HT-29 (cell line): ENCODE data around the gene PREX1. TPM values are rescaled to one million over a fixed set of nuclear protein-coding genes. Genes with fewer than 3 reads are reported as not detected.

Source experiments
- DNase-seq: peaks from one replicate; pipeline ENCODE4 v3.0.0-alpha.2; 2015; ENCODE audit warnings: low spot score
- total RNA-seq: library from RNA; depleted of rRNA; stranded (reverse); fragments of >200 nt; shearing (Covaris generic); gene quantifications from 2 replicates; pipeline ENCODE4 v1.2.3, GENCODE V29; 2014; rRNA removed

Gene PREX1
- total RNA-seq, 1 experiment from 2014 or later: 0.31 TPM

DNA sequence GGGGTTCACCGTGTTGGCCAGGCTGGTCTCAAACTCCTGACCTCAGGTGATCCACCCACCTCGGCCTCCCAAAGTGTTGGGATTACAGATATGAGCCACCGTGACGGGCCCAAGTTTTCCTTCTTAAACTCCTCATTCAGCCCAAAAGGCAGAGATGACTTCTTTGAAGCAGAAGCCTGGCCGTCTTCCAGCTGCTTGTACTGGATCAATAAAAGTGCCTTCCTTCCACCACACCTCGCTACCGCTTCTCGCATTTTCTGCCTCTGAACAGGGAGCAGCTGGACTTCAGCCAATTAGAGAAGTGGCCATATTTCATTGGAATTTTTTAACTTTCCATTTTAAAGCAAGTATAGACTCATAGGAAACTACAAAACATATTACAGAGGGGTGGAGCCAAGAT lies 241.1 kb downstream of the PREX1 start:
- peak; percentile 35 for DNase-seq

DNA sequence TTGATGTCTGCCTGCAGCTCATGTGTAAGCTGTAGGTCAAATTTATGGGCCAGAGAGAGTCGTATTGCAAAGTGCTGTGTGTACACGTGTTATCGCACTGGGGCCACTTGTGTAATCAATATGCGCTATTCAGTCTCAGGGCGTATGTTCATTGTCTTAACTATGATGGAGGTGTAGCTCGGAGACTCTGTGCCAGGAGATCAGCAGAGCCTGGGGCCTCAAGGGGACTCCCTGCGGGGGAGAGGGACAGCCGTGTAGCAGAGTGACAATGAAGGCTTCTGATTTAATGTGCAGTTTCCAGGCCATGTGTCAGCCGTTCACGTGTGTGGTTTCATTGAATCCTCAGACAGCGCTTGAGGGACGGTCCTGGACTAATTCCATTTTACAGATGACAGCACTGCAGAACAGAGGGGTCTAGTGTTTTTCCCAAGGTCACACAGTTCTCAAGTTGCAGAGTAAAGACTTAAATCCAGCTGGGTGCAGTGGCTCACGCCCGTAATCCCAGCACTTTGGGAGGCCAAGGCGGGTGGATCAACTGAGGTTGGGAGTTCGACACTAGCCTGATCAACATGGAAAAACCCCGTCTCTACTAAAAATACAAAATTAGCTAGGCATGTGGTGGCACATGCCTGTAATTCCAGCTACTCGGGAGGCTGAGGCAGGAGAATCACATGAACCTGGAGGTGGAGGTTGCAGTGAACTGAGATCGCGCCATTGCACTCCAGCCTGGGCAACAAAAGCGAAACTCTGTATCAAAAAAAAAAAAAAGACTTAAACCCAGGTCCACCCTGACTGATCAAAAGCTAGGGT lies 242.5 kb downstream of the PREX1 start:
- DNase-seq: no peak

DNA sequence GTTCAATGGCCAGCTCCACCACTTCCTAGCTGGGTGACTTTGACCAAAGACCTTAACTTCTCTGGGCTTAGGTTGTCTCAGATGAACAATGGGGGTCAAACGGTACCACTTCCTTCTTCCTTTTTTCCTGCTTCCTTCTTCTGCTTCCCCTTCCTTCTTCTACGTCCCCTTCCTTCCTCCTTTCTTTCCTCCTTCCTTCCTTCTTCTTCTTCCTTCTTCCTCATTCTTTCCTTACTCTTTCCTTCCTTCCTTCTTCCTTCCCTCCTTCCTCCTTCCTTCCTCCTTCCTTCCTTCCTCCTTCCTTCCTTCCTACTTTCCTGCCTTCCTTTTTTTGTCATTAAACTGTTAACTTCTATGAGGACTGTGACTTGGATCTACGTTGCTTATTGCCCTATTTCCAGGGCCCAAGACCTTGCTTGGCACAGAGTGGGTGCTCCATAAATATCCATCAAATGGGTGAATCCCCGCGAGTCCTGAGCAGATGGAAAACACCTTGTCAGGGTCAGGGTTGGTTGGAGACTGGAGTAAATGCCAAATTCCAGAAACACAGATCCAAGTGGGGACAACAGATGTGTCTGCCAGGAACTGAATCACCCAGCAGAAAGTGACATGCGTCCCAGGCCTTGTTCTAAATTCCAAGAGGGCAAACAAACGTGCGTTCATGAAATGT lies 243.3 kb downstream of the PREX1 start:
- DNase-seq: no peak

DNA sequence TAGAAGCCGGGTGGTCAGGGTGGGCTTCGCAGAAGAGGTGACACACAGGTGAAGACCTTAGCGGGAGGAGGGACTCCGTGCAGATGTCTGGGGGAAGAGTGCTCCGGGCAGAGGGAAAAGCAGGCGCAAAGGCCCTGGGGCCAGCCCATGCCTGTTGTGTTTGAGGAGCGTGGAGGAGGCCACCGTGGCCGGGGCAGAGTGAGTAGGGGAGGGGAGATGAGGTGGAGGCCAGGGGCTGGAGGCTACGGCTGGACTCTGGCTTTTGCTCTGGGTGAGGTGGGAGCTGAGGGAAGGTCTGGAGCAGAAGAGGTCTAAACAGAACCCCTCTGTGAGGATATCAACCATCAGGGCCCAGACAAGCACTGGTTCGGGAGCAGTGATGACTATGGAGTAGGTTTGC lies 244.0 kb downstream of the PREX1 start:
- no peak for DNase-seq

DNA sequence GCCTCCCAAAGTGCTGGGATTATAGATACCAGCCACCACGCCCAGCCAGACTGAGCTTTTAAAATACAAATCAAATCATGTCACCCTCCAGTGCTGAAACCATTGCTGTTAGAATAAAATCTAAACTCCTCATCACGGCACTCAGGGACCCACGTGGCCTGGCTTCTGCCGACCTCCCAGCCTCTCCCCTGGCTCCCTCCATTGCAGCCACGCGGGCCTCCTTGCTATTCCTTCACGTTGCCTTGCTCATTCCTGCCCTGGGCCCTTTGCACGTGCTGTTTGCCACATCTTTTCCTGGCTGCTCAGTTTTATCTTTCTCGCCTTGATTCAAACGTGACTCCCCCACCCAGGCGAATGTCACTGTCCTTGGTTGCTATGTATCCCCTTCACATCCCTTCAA lies 244.6 kb downstream of the PREX1 start:
- no peak for DNase-seq

DNA sequence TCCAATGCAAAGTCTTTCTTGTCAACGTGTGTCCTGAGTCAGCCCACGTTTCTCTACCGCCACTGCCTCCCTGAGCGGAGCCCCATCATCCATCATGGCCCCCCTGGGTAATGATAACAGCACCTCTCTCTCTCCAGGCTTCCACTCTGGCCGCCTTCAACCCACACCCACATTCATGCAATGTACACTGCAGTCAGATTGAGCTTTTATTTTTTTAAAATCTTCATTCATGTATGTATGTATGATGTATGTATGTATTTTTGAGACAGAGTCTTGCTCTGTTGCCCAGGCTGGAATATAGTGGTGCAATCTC lies 245.2 kb downstream of the PREX1 start:
- no peak for DNase-seq

DNA sequence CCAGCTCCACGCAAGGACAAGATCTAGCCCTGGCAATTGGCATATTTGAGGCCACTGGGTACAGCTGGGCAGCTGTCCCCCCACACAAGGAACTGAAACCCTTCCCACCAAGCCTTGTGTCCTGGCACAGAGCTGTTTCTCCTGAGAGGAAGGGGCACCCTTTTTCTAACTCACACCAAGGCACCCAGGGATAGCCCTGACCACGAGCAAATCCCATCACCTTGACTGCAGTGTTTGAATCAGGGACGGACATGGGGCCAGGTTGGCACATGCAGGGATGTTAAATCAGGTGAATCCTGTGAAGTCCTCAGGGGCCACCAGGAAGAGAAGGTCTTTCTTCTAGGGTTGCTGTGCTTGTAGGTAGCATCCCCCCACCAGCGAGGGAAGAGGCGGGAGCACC lies 246.6 kb downstream of the PREX1 start:
- DNase-seq: no peak

DNA sequence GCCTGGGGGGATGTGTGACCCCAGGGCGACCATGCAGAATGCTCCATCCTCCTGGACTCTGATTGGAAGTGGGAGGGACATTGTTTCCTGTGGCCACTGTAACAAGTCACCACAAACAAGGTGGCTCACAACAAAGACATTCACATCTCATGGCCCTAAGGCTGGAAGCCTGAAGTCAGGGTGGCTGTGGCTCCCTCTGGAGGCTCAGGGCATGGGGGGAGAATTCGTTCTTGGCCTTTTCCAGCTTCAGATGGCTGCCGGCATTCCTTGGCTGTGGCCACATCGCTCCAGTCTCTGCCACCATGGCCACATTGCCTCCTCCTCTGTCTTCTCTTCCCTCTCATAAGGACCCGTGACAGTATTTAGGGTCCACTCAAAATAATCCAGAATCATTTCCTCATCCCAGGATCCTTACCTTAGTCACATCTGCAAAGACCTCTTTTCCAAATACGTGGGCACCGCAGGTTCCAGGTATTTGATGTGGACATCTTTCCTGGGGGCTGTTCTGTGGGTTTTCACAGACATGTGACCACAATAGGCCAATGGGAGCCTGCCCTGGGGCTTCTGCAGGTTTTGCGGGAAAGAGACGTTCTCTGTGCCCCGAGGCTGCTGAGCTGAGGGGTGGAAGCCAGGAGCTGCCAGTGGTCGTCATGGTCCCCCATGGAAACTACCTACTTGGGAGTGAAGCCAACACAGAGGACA lies 249.3 kb downstream of the PREX1 start:
- DNase-seq: peak; percentile 11

DNA sequence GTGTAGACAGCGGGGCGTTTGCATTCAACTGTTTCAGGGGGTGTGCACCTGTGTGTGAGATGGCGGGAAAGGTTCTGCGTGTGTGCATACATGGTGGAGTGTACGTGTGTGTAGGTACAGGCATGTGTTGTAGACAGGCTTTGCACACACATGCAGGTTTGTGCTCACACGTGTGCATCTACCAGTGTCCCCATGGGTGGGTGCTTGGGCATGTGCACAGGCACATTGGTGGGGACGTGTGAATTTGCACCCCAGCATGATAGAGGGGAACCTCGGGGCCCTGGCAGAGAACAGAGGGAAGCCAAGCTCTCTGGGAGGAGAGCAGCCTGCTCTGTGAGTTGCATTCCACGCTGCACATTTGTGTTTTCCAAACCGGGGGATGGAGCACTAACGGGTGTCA lies 250.2 kb downstream of the PREX1 start:
- DNase-seq: no peak

DNA sequence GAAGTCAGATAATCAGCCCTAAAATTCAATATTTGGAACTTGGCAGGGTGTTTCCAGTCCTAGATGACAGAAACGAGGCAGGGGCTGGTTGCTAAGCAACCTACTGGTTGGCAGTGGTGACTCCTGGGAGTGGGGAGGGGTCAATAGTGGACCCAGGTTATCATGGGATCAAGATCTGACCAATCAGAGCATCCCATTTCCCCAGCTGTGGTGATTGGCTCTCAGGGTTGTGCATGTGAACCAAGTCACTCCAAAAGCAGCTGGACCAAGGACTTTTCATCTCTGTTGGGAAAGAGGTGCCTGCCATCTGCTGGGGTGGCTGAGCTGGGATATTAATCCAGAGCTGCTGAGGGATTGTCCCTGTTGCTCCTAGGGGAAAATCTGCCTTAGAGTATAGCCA lies 253.4 kb downstream of the PREX1 start:
- DNase-seq: no peak

Other genes starting within 250 kb of the PREX1 start
- 31.3 and 31.8 TPM in 2 replicates for gene ARFGEF2, start 93.7 kb upstream of the PREX1 start, total RNA-seq
- 112 and 122 TPM in 2 replicates for gene CSE1L, start 218.3 kb upstream of the PREX1 start, total RNA-seq